Tibial nerve (tissue), 3 donors: Measurements from ENCODE around the gene ZFAND3.

Experiments
- POLR2A ChIP-seq, 2 donors: fragments of 450-650 bp; IDR thresholded peaks; one replicate each; pipeline ENCODE4 v1.6.1; 2017; ENCODE audit warnings: antibody characterized with exemption in 2 of 2, mild to moderate bottlenecking in 2 of 2, moderate library complexity in 2 of 2
- TF ChIP-seq, protein P1 (sequence below), 5 experiments: fragments of 200-600 bp in 3 of 5; fragments of 450-650 bp in 2 of 5; sonication (generic) in 3 of 5; IDR thresholded peaks; one replicate each; pipeline ENCODE4 v1.5.1; 2016 to 2019; ENCODE audit warnings: antibody characterized with exemption in 5 of 5, mild to moderate bottlenecking in 3 of 5, moderate library complexity in 2 of 5

DNA sequence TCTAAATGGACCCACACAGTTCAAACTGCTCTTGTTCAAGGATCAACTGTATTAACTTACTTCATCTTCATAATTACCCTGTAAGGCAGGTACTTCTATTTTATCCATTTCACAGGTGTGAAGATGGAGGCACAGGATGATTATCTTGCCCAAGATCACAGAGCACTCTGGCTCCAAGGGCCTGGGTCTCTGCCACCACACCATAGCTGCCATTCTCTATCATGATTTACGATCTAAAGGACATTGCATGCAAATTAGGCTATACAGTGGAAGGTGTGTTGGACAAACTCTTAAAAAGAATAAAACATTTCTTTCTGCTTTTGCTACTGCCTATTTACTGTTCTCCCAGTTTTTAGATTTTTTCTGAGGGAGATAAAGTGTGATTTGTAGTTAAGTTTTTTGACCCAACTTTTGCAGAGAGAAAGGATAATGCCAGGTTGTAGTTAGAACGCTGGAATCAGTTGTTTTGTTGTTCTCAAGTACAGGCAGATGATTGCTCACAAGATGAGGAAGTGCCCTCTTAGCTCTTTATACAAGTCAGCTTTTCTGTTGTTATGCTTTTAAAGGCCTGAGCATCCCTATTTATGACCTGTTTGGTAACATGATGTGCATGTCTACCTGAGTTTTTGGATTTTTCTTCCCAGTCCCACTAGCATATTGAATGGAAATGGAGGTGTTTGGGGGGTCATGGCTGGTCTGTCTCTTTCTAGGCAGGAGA is 247.9 kb downstream of the ZFAND3 start:
- TF ChIP-seq, protein P1, sequence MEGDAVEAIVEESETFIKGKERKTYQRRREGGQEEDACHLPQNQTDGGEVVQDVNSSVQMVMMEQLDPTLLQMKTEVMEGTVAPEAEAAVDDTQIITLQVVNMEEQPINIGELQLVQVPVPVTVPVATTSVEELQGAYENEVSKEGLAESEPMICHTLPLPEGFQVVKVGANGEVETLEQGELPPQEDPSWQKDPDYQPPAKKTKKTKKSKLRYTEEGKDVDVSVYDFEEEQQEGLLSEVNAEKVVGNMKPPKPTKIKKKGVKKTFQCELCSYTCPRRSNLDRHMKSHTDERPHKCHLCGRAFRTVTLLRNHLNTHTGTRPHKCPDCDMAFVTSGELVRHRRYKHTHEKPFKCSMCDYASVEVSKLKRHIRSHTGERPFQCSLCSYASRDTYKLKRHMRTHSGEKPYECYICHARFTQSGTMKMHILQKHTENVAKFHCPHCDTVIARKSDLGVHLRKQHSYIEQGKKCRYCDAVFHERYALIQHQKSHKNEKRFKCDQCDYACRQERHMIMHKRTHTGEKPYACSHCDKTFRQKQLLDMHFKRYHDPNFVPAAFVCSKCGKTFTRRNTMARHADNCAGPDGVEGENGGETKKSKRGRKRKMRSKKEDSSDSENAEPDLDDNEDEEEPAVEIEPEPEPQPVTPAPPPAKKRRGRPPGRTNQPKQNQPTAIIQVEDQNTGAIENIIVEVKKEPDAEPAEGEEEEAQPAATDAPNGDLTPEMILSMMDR (IDR thresholded peaks at IDR 0.05) = no peak
- TF ChIP-seq POLR2A (IDR thresholded peaks at IDR 0.05) = no peak
